Peyer's patch (tissue), 4 donors: ENCODE results near the gene RAB33B. TPM values are rescaled to one million over a fixed set of nuclear protein-coding genes. Genes with fewer than 3 reads are reported as not detected.
"Not testable (repeated sequence)": the region's sequence is repeated elsewhere in the genome, so short reads cannot be mapped to it uniquely, and the experiment has no call there.

Source experiments
- DNase-seq, 3 donors: peaks; one replicate each; pipeline ENCODE4 v3.0.0-alpha.2; 2017 to 2019
- H3K27ac ChIP-seq, 4 donors: fragments of 200-600 bp; sonication (generic); one replicate each; pipeline ENCODE4 v1.5.1; 2016 to 2019
- H3K27me3 ChIP-seq, 2 donors: fragments of 200-600 bp; sonication (generic); one replicate each; pipeline ENCODE4 v1.5.1; 2019
- H3K36me3 ChIP-seq, 3 donors: fragments of 200-600 bp; sonication (generic); one replicate each; pipeline ENCODE4 v1.5.1; 2016 to 2019
- H3K4me1 ChIP-seq, 4 donors: fragments of 200-600 bp; sonication (generic); one replicate each; pipeline ENCODE4 v1.5.1; 2016 to 2019
- H3K4me3 ChIP-seq, 4 donors: fragments of 200-600 bp; sonication (generic); 1 replicate in 3 of 4; 2 replicates in 1 of 4; pipeline ENCODE4 v1.5.1; 2016 to 2019; ENCODE audit warnings: mild to moderate bottlenecking in 1 of 4
- H3K9me3 ChIP-seq, 4 donors: fragments of 200-600 bp; sonication (generic); one replicate each; pipeline ENCODE4 v1.5.1; 2016 to 2019; ENCODE audit warnings: mild to moderate bottlenecking in 1 of 4
- POLR2A ChIP-seq, 2 donors: fragments of 450-650 bp; IDR thresholded peaks; one replicate each; pipeline ENCODE4 v1.5.1; 2017; ENCODE audit warnings: antibody characterized with exemption in 2 of 2, mild to moderate bottlenecking in 2 of 2, moderate library complexity in 2 of 2
- total RNA-seq, 4 donors: library from RNA; depleted of rRNA; stranded (reverse); fragments of >200 nt; gene quantifications; one replicate each; pipeline ENCODE4 v1.1.0, GENCODE V29; 2016
- TF ChIP-seq, protein P1 (sequence below), 6 experiments: fragments of 450-650 bp in 4 of 6; fragments of 200-600 bp in 2 of 6; sonication (generic) in 1 of 6; IDR thresholded peaks; one replicate each; pipeline ENCODE4 v1.5.1; 2017 to 2019; ENCODE audit warnings: antibody characterized with exemption in 6 of 6, mild to moderate bottlenecking in 3 of 6, moderate library complexity in 1 of 6

RAB33B gene
- total RNA-seq, 4 donors from 2014 or later = 5.3 to 8.3 (median 6.6) TPM

DNA sequence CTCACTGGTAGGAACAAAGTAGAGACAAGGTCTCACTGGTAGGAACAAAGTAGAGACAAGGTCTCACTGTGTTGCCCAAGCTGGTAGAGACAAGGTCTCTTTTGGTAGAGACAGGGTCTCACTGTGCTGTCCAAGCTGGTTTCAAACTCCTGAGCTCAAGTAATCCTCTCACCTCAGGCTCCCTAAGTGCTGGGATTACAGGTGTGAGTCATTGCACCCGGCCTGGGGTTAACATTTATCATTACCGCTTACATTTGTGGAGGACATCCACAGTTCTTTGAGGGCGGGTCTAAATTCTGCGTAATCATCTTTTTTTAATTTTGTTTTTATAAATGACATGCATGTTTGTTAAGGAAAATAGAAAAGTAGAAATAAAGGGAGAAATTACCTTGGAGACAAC, 12.0 kb downstream of the RAB33B start:
- DNase-seq = no peak
- H3K4me3 ChIP-seq = no peak overlapping the region
- H3K27me3 ChIP-seq = no peaks in the 10 kb centered on the region
- no peaks in the 10 kb centered on the region for H3K36me3 ChIP-seq
- TF ChIP-seq, protein P1, sequence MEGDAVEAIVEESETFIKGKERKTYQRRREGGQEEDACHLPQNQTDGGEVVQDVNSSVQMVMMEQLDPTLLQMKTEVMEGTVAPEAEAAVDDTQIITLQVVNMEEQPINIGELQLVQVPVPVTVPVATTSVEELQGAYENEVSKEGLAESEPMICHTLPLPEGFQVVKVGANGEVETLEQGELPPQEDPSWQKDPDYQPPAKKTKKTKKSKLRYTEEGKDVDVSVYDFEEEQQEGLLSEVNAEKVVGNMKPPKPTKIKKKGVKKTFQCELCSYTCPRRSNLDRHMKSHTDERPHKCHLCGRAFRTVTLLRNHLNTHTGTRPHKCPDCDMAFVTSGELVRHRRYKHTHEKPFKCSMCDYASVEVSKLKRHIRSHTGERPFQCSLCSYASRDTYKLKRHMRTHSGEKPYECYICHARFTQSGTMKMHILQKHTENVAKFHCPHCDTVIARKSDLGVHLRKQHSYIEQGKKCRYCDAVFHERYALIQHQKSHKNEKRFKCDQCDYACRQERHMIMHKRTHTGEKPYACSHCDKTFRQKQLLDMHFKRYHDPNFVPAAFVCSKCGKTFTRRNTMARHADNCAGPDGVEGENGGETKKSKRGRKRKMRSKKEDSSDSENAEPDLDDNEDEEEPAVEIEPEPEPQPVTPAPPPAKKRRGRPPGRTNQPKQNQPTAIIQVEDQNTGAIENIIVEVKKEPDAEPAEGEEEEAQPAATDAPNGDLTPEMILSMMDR (IDR thresholded peaks at IDR 0.05) = no peak
- TF ChIP-seq POLR2A (IDR thresholded peaks at IDR 0.05) = no peak
- no peaks in the 10 kb centered on the region for H3K9me3 ChIP-seq
- H3K4me1 ChIP-seq = no peaks in the 10 kb centered on the region
- H3K27ac ChIP-seq = no peak overlapping the region

DNA sequence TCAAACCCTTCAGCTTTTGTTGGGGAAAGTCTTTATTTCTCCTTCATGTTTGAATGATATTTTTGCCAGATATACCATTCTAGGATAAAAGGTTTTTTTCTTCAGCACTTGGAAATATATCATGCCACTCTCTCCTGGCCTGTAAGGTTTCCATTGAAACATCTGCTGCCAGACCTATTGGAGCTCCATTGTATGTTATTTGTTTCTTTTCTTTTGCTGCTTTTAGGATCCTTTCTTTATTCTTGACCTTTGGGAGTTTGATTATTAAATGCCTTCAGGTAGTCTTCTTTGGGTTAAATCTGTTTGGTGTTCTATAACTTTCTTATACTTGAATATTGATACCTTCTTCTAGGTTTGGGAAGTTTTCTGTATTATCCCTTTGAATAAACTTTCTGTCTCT, 14.8 kb downstream of the RAB33B start:
- H3K27ac ChIP-seq, DNase-seq, H3K9me3 ChIP-seq, H3K27me3 ChIP-seq, H3K4me3 ChIP-seq, H3K4me1 ChIP-seq: not testable (repeated sequence)
- peaks cover 0 to 12% (median 0%) of the 10 kb centered on the region in 3 donors for H3K36me3 ChIP-seq

DNA sequence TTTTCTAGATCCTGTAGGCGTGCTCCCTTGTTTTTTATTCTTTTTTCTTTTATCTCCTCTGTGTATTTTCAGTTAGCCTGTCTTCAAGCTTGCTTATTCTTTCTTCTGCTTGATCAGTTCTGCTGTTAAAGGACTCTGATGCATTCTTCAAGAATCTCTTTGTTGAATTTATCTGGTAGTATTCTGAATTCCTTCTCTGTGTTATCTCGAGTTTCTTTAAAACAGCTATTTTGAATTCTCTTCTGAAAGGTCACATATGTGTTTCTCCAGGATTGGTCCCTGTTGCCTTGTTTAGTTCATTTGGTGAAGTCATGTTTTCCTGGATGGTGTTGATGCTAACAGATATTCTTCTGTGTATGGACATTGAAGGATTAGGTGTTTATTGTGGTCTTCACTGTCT, 15.3 kb downstream of the RAB33B start:
- H3K4me3 ChIP-seq = no peak overlapping the region
- no peak for DNase-seq
- H3K36me3 ChIP-seq = peaks cover 0 to 12% (median 0%) of the 10 kb centered on the region in 3 donors
- H3K27me3 ChIP-seq = no peaks in the 10 kb centered on the region
- no peak for TF ChIP-seq POLR2A (IDR thresholded peaks at IDR 0.05)
- TF ChIP-seq, protein P1 (IDR thresholded peaks at IDR 0.05) = no peak
- H3K27ac ChIP-seq = no peak overlapping the region
- no peaks in the 10 kb centered on the region for H3K9me3 ChIP-seq
- no peaks in the 10 kb centered on the region for H3K4me1 ChIP-seq

DNA sequence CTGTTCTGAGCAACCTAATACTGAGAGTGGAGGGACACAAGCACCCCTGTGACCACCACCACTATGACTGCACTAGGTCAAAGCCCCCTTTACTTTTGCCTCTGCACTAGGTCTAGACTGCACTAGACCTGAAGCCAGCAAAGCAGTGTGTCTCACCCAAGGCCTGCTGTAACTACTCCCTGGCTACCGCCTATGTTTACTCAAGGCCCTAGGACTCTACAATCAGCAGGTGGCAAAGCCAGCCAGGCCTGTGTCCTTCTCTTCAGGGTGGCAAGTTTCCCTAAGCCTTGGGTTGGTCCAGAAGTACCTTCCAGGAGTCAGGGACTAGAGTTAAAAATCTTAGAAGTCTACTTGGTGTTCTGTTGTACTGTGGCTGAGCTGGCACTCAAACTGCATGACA, 15.9 kb downstream of the RAB33B start:
- no peak for TF ChIP-seq POLR2A (IDR thresholded peaks at IDR 0.05)
- TF ChIP-seq, protein P1 (IDR thresholded peaks at IDR 0.05) = no peak
- Histone ChIP-seq H3K27me3 (no peaks in the 10 kb centered on the region), H3K4me1 (no peaks in the 10 kb centered on the region), H3K9me3 (no peaks in the 10 kb centered on the region), H3K4me3 (no peak overlapping the region), H3K27ac (no peak overlapping the region), H3K36me3 (peaks cover 0 to 12% (median 0%) of the 10 kb centered on the region in 3 donors)
- DNase-seq = no peak

DNA sequence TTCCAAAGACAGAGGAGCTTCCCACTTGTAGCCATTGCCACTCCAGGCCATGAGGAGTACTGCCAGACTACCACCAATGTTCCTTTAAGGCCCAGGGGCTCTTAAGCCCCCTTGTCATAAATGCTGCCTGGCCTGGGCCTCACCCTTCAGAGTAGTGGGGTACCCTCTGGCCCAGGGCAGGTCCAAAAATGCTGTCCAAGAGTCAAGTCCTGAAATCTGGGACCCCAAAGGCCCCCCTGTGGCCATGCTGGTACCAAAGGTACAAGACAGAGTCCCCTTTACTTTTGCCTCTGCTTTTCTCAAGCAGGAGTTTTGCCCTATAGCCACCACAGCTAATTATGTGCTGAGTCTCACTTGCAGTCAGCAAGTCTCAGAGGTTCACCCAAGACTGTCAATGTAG, 16.4 kb downstream of the RAB33B start:
- Histone ChIP-seq H3K4me1 (no peaks in the 10 kb centered on the region), H3K36me3 (peaks cover 0 to 12% (median 0%) of the 10 kb centered on the region in 3 donors), H3K9me3 (no peaks in the 10 kb centered on the region), H3K4me3 (no peak overlapping the region), H3K27ac (no peak overlapping the region), H3K27me3 (no peaks in the 10 kb centered on the region)
- TF ChIP-seq POLR2A (IDR thresholded peaks at IDR 0.05) = no peak
- TF ChIP-seq, protein P1 (IDR thresholded peaks at IDR 0.05) = no peak
- DNase-seq = no peak

DNA sequence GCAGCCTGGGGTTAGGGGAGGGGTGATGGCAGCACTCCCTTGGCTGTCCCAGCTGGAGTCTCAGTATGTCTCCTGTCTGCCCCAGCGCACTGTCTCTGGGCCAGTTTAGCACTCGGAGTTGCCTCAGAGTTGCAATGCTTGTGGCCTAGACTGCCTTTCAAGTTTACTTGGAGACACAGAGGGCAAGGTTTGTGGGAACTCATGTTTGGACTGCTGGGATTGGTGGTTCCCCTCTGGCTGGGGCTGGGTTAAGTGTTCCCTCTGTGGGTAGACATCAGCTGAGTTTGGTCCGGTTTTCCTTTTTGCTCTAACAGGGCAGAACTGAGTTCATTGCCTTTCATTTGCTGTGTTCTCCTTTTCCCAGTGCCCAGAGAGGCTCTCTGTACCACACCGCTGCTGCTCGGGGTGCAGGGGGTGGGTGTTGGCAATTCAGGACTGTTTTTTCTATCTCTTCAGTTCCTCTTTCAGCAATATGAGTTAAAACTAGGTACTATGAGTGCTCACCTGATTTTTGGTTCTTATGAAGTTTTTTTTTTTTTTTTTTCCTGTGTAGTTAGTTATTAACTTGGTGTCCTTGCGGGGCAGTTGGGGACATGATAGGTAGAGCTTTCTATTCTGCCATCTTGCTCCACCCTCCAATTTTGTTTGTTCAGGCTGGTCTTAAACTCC, 17.2 kb downstream of the RAB33B start:
- H3K27ac ChIP-seq = no peak overlapping the region
- no peak for DNase-seq
- no peaks in the 10 kb centered on the region for H3K4me1 ChIP-seq
- no peaks in the 10 kb centered on the region for H3K9me3 ChIP-seq
- H3K4me3 ChIP-seq = no peak overlapping the region
- TF ChIP-seq, protein P1 (IDR thresholded peaks at IDR 0.05) = no peak
- no peak for TF ChIP-seq POLR2A (IDR thresholded peaks at IDR 0.05)
- H3K27me3 ChIP-seq = no peaks in the 10 kb centered on the region
- peaks cover 0 to 12% (median 0%) of the 10 kb centered on the region in 3 donors for H3K36me3 ChIP-seq
